GM12872 (cell line): ENCODE results near the gene ELFN2.

Experiments used
- CTCF ChIP-seq: IDR thresholded peaks from 3 replicates; pipeline ENCODE4 v1.5.1; 2011; ENCODE audit warnings: low read depth, mild to moderate bottlenecking, low read length, moderate library complexity; ENCODE audit not compliant: insufficient read depth

Gene ELFN2

GRCh38 chr22:37370306-37370979 lies 56.8 kb downstream of the ELFN2 start:
- TF ChIP-seq CTCF = no peak

GRCh38 chr22:37369483-37369882 lies 57.8 kb downstream of the ELFN2 start:
- no peak for TF ChIP-seq CTCF

- TF ChIP-seq CTCF = no peak
Measured at GRCh38 chr22:37368058-37368457, 59.2 kb downstream of the ELFN2 start.

- TF ChIP-seq CTCF = no peak
Measured at GRCh38 chr22:37366601-37367000, 60.7 kb downstream of the ELFN2 start.

- no peak for TF ChIP-seq CTCF
Measured at GRCh38 chr22:37365950-37366349, 61.3 kb downstream of the ELFN2 start.

- no peak for TF ChIP-seq CTCF
Measured at GRCh38 chr22:37363261-37363992, 63.9 kb downstream of the ELFN2 start.

GRCh38 chr22:37362621-37363020 lies 64.7 kb downstream of the ELFN2 start:
- no peak for TF ChIP-seq CTCF
